ENCODE data around the gene FAM237A. TPM values are rescaled to one million over a fixed set of nuclear protein-coding genes. Genes with fewer than 3 reads are reported as not detected.

Gene FAM237A
- total RNA-seq = not detected

GRCh38 chr2:206642075-206643025, at the start of gene FAM237A:
Gene FAM237A (plus strand): TSS chr2:206642487. CDS start chr2:206644237, 1,750 bp downstream.

Other genes starting within 250 kb of the FAM237A start
- gene ADAM23, start 199.0 kb upstream of the FAM237A start, total RNA-seq = 1 to 10 TPM; 5.5 to 6.3 TPM
- gene DYTN, start 75.9 kb downstream of the FAM237A start, total RNA-seq = not detected
- gene MDH1B, start 122.8 kb downstream of the FAM237A start, total RNA-seq = 1 to 10 TPM in 1 of 2 donors, under 1 TPM in 1; 0.67 to 1.4 TPM
- 10 to 100 TPM; 51.3 to 68.3 TPM for gene FASTKD2, start 123.1 kb downstream of the FAM237A start, total RNA-seq

Measured in melanocyte of skin (primary cell).